Smooth muscle cell (in vitro differentiated cells): ENCODE measurements around the gene CELF4. TPM values are rescaled to one million over a fixed set of nuclear protein-coding genes. Genes with fewer than 3 reads are reported as not detected.

Source experiments
- DNase-seq: peaks from one replicate; lab custom pipeline; 2025; ENCODE audit not compliant: unreplicated experiment; lab: John Stamatoyannopoulos, UW
- H2AFZ ChIP-seq: fragments of 200-600 bp; sonication (generic); 2 replicates; pipeline ENCODE4 v1.6.0; 2016; ENCODE audit warnings: antibody characterized with exemption, low read depth, mild to moderate bottlenecking
- H3F3A ChIP-seq: fragments of 200-600 bp; sonication (generic); 2 replicates; pipeline ENCODE4 v1.6.0; 2017; ENCODE audit warnings: antibody characterized with exemption, low read depth
- H3K27ac ChIP-seq: fragments of 200-600 bp; sonication (generic); 2 replicates; pipeline ENCODE4 v1.5.1; 2016; ENCODE audit warnings: low read depth, mild to moderate bottlenecking
- H3K27me3 ChIP-seq: fragments of 200-600 bp; sonication (generic); 2 replicates; pipeline ENCODE4 v1.6.1; 2016; ENCODE audit warnings: low read depth, mild to moderate bottlenecking
- H3K36me3 ChIP-seq: fragments of 200-600 bp; sonication (generic); 2 replicates; pipeline ENCODE4 v1.5.1; 2016; ENCODE audit warnings: low read depth
- H3K4me1 ChIP-seq: fragments of 200-600 bp; sonication (generic); 2 replicates; pipeline ENCODE4 v1.5.1; 2016; ENCODE audit warnings: low read depth
- H3K4me2 ChIP-seq: fragments of 200-600 bp; sonication (generic); 2 replicates; pipeline ENCODE4 v1.6.0; 2016; ENCODE audit warnings: mild to moderate bottlenecking
- H3K4me3 ChIP-seq: fragments of 200-600 bp; sonication (generic); 2 replicates; pipeline ENCODE4 v1.5.1; 2016; ENCODE audit warnings: mild to moderate bottlenecking
- H3K79me2 ChIP-seq: fragments of 200-600 bp; sonication (generic); 2 replicates; pipeline ENCODE4 v1.6.0; 2016; ENCODE audit warnings: low read depth, mild to moderate bottlenecking
- H3K9ac ChIP-seq: fragments of 200-600 bp; sonication (generic); 2 replicates; pipeline ENCODE4 v1.6.0; 2016; ENCODE audit warnings: low read depth
- H3K9me3 ChIP-seq: fragments of 200-600 bp; sonication (generic); replicated peaks from 2 replicates; pipeline ENCODE4 v1.5.1; 2016; ENCODE audit warnings: low read depth
- H4K20me1 ChIP-seq: fragments of 200-600 bp; sonication (generic); 2 replicates; pipeline ENCODE4 v1.6.0; 2016; ENCODE audit warnings: low read depth
- WGBS: methylation state at CpG from one replicate; pipeline ENCODE4 v1.1.7; 2016; ENCODE audit warnings: low lambda C conversion rate; 5-methylcytosine and 5-hydroxymethylcytosine counted together
- polyA plus RNA-seq: library from polyadenylated mRNA; unstranded; fragments of >200 nt; fragmentation: Nextera tagmentation; extraction: Ambion mirVana; gene quantifications from 2 replicates; pipeline ENCODE4 v1.2.1, GENCODE V29; 2016
- total RNA-seq: library from RNA; depleted of rRNA; stranded (reverse); fragments of >200 nt; gene quantifications from 2 replicates; pipeline ENCODE4 v1.2.3, GENCODE V29; 2014
- TF ChIP-seq, protein P1 (sequence below): fragments of 200-600 bp; sonication (generic); IDR thresholded peaks from 2 replicates; pipeline ENCODE4 v1.5.1; 2017; ENCODE audit warnings: borderline replicate concordance, mild to moderate bottlenecking, antibody characterized with exemption; ENCODE audit not compliant: insufficient read depth, poor library complexity, severe bottlenecking

CELF4 gene
- total and polyA plus RNA-seq, 2 experiments from 2014 or later = 0.40 TPM; not detected in 1

DNA sequence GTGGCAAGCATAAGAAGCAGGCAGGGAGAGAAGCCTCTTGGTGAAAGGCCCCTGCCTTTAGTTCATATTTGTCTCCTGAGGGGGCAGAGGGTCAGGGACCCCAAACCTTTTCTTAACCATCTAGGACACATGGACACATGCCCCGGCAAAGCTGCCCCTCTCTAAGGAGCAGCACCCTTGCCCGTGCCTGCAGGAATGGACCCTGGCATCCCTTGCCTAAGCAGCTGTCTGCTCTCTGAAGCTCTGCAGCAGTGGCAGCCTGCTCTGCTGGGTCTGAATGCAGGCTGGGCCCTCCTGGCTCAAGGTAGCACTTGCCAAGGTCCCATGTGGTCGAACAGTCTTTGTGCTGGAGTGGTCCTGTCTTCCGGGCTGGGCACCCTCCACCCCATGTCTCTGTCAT, 174.4 kb downstream of the CELF4 start:
- Histone ChIP-seq H3F3A (no peaks in the 10 kb centered on the region), H4K20me1 (no peaks in the 10 kb centered on the region), H2AFZ (no peak overlapping the region), H3K4me1 (peaks cover 12% of the 10 kb centered on the region), H3K27me3 (peaks cover 26% of the 10 kb centered on the region), H3K4me2 (no peak overlapping the region), H3K9ac (no peak overlapping the region), H3K27ac (no peak overlapping the region), H3K36me3 (no peaks in the 10 kb centered on the region), H3K9me3 (no peaks in the 10 kb centered on the region), H3K4me3 (no peak overlapping the region), H3K79me2 (no peaks in the 10 kb centered on the region)
- TF ChIP-seq, protein P1, sequence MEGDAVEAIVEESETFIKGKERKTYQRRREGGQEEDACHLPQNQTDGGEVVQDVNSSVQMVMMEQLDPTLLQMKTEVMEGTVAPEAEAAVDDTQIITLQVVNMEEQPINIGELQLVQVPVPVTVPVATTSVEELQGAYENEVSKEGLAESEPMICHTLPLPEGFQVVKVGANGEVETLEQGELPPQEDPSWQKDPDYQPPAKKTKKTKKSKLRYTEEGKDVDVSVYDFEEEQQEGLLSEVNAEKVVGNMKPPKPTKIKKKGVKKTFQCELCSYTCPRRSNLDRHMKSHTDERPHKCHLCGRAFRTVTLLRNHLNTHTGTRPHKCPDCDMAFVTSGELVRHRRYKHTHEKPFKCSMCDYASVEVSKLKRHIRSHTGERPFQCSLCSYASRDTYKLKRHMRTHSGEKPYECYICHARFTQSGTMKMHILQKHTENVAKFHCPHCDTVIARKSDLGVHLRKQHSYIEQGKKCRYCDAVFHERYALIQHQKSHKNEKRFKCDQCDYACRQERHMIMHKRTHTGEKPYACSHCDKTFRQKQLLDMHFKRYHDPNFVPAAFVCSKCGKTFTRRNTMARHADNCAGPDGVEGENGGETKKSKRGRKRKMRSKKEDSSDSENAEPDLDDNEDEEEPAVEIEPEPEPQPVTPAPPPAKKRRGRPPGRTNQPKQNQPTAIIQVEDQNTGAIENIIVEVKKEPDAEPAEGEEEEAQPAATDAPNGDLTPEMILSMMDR = no peak
- 99% methylated on average over 4 of the region's 4 CpGs for WGBS
- DNase-seq = no peak

DNA sequence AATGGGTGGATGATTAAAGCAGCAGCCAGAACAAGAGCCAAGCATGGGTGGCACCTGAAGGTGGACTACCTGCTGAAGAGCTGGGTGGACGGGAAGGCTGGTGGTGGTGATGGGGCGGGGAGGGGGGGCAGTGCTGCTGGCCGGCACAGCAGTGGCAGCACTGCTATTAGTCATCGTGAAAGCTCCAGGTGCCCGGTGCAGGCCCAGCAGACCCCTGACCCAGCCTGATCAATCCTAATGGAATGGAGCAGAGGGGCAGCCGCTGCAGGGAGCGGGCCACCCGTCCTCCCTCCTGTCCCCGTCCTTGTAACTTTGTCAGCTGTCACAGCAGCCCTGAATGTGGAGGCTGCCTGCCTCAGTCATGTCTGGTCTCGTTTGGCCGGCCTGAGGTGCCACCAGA, 174.9 kb downstream of the CELF4 start:
- H4K20me1 ChIP-seq = no peaks in the 10 kb centered on the region
- H3K4me3 ChIP-seq = no peak overlapping the region
- H3K79me2 ChIP-seq = no peaks in the 10 kb centered on the region
- WGBS = 95% methylated on average over 10 of the region's 11 CpGs
- no peak overlapping the region for H3K27ac ChIP-seq
- no peak overlapping the region for H3K4me2 ChIP-seq
- no peak for DNase-seq
- no peaks in the 10 kb centered on the region for H3K9me3 ChIP-seq
- peaks cover 26% of the 10 kb centered on the region for H3K27me3 ChIP-seq
- no peak overlapping the region for H3K9ac ChIP-seq
- no peaks in the 10 kb centered on the region for H3K36me3 ChIP-seq
- no peak overlapping the region for H2AFZ ChIP-seq
- H3F3A ChIP-seq = no peaks in the 10 kb centered on the region
- H3K4me1 ChIP-seq = peaks cover 12% of the 10 kb centered on the region
- TF ChIP-seq, protein P1 = no peak

DNA sequence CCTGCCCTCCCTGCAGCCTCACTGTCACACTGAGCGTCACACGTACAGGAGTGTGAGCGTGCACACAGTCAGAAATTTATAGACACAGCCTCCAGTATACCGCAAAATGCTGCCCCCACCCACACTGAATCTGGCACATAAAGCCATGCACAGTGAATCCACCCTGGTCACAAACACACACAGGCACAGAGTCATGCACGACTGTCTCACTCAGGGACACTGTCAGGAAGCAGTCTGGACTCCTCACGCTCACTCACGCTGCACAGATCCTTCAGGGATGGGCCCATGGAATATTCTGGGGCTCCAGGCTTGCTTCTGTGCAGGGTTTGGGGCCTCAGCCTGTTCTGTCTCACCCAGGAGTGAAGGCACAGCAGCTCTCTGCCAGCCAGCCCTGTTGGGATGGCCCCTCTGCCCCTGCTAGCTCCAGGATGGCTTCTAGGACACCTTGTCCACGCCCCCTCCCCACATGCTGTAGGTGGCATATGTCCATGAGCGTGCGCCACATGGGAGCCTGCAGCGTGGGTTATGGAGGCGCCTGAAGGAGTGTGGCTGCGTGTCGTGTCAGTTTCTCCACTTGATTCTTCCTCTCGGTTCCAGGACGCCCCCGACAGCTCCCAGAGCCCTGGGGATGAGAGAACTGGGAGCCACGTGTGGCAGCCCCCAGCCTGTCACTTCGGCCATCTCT, 175.8 kb downstream of the CELF4 start:
- H4K20me1 ChIP-seq = no peaks in the 10 kb centered on the region

More for the DNA sequence above, 175.8 kb downstream of the CELF4 start:
- no peak overlapping the region for H3K27ac ChIP-seq
- DNase-seq = no peak
- H3K4me3 ChIP-seq = no peak overlapping the region
- H3K9me3 ChIP-seq = no peaks in the 10 kb centered on the region
- H3F3A ChIP-seq = no peaks in the 10 kb centered on the region
- no peaks in the 10 kb centered on the region for H3K79me2 ChIP-seq
- H3K4me1 ChIP-seq = peaks cover 12% of the 10 kb centered on the region
- TF ChIP-seq, protein P1 = no peak
- peaks cover 26% of the 10 kb centered on the region for H3K27me3 ChIP-seq
- H3K4me2 ChIP-seq = no peak overlapping the region
- WGBS = 98% methylated on average over 19 of the region's 19 CpGs
- H3K36me3 ChIP-seq = no peaks in the 10 kb centered on the region
- no peak overlapping the region for H3K9ac ChIP-seq
- no peak overlapping the region for H2AFZ ChIP-seq
